HG03354 (cell line): ENCODE results near the gene SLC29A1.
A peak's percentile ranks its signal among the peaks of the same experiment; 100 is the strongest.
"Not testable (repeated sequence)": the region's sequence is repeated elsewhere in the genome, so short reads cannot be mapped to it uniquely, and the experiment has no call there.

Source experiments
- ATAC-seq: cut with Tn5 transposase; IDR thresholded peaks from one replicate; pipeline ENCODE4 v1.9.1; 2021; ENCODE audit warnings: mild to moderate bottlenecking; ENCODE audit not compliant: unreplicated experiment, poor library complexity, severe bottlenecking

Gene SLC29A1

GRCh38 chr6:44223319-44224028 lies at the start of gene SLC29A1:
Gene SLC29A1, plus strand, starts transcription at chr6:44223595. Its CDS starts 3,719 bp downstream, at chr6:44227314.
- peak; percentile 47 for ATAC-seq

- no peak for ATAC-seq
These were observed 47.1 kb upstream of the SLC29A1 start for GRCh38 chr6:44176130-44176761.

DNA sequence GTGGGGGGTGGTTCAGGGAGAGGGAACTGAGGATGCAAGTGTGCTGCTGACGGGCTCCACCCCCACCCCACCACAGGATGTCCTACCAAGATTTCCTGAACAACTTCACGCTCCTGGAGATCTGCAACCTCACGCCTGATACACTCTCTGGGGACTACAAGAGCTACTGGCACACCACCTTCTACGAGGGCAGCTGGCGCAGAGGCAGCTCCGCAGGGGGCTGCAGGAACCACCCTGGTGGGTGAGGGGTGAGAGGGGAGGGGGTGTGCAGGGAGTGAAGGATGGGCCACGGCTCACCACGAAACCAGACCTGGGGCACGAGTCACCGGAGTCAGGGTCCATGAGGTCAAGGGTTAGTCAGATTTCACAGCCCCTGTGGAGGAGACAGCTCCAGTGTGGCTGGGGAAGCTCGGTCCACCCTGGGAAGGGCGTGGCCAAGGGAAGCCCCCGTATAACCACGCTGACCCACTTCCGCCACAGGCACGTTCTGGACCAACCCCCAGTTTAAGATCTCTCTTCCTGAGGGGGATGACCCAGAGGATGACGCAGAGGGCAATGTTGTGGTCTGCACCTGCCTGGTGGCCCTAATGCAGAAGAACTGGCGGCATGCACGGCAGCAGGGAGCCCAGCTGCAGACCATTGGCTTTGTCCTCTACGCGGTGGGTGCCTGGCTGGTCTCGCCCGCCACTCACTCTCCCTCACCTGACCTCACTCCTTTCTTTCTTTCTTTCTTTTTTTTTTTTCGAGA lies 46.5 kb upstream of the SLC29A1 start:
- peak; percentile 60 for ATAC-seq

- no peak for ATAC-seq
These were observed 45.5 kb upstream of the SLC29A1 start for GRCh38 chr6:44177691-44178423.

DNA sequence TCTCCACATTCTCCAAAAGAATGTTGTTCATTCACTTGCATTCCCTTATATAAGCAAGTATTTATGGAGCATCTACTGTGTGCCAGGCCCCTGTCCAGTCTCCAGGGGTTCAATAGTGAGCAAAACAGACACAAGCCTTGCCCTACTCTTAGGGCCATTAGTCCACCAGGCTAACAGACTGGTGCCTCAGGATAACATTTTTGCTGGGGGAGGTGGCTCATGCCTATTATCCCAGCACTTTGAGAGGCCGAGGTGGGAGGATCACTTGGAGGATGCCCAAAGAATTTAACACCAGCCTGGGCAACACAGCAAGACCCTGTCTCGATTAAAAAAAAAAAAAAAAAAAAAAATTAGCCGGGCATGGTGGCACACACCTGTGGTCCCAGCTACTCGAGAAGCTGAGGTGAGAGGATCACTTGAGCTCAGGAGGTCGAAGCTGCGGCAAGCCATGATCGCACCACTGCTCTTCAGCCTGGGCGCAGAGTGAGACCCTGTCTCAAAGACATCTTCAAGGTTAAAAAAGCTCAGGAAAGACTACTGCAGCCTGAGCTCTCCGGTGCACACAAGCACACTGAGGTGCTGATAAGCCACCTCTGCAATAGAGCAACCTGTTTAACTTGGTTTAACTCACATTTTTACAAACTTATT lies 44.8 kb upstream of the SLC29A1 start:
- ATAC-seq = no peak

GRCh38 chr6:44179072-44179536 lies 44.3 kb upstream of the SLC29A1 start:
- no peak for ATAC-seq

- no peak for ATAC-seq
These were observed 43.7 kb upstream of the SLC29A1 start for GRCh38 chr6:44179648-44180047.

- ATAC-seq = no peak
These were observed 43.0 kb upstream of the SLC29A1 start for GRCh38 chr6:44180406-44180805.

GRCh38 chr6:44180886-44181285 lies 42.5 kb upstream of the SLC29A1 start:
- no peak for ATAC-seq

- not testable (repeated sequence) for ATAC-seq
These were observed 41.6 kb upstream of the SLC29A1 start for GRCh38 chr6:44181784-44182183.

GRCh38 chr6:44182911-44183390 lies 40.4 kb upstream of the SLC29A1 start:
- no peak for ATAC-seq

DNA sequence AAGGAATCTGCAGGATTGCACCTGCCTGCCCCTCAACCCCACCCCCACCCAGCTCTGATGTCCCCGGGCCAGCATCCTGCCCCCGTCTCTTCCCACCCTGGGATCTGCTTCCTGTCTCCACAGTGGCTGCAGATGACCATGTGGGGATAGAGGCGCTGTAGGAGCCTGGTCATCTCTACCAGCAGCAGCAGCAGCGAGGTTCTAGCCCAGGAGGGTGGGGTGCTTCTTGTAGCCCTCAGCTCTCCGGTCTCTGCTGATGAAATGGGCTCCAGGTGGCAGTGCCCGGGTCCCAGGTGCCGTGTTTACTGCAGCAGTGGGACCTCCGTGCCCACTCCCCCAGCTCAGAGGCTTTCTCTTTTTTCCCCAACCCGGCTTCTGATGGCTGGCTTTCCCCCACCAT lies 39.6 kb upstream of the SLC29A1 start:
- no peak for ATAC-seq

- ATAC-seq = not testable (repeated sequence)
These were observed 38.0 kb upstream of the SLC29A1 start for GRCh38 chr6:44185356-44185755.

DNA sequence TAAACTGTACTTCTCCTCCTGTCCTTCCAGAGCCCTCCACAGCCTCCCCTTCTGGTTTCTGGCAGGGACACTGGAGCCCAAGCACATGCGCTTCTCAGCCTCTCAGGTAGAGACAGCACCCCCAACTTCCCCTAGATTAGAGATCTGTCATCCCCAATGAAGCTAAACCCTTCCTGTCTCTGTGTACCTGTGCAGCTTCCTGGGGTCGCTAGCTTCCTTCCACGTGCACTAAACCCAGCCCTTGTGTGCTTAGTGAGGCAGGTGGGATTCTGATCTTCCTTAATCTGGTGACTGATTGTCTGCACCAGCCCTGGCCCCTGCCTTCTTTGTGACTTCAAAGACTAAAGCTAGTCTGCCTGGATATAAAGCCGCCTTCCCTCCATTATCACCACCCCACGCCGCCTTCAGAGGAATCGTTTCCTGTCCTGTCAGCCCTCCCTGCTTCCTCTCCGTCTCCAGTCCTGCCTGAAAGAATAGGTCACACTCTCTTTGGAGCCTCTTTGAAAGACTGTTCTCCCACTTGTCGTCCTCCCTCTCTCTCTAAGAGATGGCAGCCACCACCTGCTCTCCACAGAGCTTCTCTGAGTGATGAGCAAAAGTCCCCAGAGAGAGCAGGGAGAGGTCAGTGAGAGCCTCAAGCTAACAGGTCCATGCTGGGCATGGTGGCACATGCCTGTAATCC lies 37.3 kb upstream of the SLC29A1 start:
- ATAC-seq = no peak

DNA sequence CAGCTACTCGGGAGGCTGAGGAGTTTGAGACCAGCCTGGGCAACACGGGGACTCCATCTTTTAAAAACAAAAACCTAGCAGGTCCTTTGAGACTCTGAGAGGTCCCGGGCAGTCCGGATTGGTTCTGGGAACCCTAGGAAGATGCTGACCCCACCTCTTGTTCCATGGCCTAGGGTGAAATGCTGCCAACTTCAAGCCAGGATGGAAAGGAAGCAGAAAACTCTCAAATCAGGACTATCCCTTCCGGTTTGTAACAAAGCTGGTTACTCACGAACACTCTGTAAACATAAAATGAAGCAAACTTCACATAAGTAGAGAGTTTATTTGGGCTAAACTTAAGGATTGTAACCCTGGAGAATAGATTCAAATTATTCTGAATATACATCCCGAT lies 36.8 kb upstream of the SLC29A1 start:
- ATAC-seq = no peak

- ATAC-seq = no peak
These were observed 34.6 kb upstream of the SLC29A1 start for GRCh38 chr6:44188819-44189218.

GRCh38 chr6:44189257-44189656 lies 34.1 kb upstream of the SLC29A1 start:
- no peak for ATAC-seq

- ATAC-seq = no peak
These were observed 32.7 kb upstream of the SLC29A1 start for GRCh38 chr6:44190715-44191114.
